ENCODE measurements around the gene PRIMPOL.
"Not testable (repeated sequence)": the region's sequence is repeated elsewhere in the genome, so short reads cannot be mapped to it uniquely, and the experiment has no call there.

Gene PRIMPOL, protein sequence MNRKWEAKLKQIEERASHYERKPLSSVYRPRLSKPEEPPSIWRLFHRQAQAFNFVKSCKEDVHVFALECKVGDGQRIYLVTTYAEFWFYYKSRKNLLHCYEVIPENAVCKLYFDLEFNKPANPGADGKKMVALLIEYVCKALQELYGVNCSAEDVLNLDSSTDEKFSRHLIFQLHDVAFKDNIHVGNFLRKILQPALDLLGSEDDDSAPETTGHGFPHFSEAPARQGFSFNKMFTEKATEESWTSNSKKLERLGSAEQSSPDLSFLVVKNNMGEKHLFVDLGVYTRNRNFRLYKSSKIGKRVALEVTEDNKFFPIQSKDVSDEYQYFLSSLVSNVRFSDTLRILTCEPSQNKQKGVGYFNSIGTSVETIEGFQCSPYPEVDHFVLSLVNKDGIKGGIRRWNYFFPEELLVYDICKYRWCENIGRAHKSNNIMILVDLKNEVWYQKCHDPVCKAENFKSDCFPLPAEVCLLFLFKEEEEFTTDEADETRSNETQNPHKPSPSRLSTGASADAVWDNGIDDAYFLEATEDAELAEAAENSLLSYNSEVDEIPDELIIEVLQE

GRCh38 chr4:184649026-184649970, at the start of gene PRIMPOL, which contains the start of gene CASP3:
PRIMPOL (plus strand) TSS chr4:184649738; CDS start chr4:184657141, 7,403 bp downstream.
CASP3 (minus strand) TSS chr4:184649447; CDS start chr4:184638453, 10,994 bp downstream.
- DNase-seq = peak; percentile 86

- not testable (repeated sequence) for DNase-seq
Measured at GRCh38 chr4:184600982-184601381, 48.6 kb upstream of the PRIMPOL start.

GRCh38 chr4:184602857-184603256, 46.7 kb upstream of the PRIMPOL start:
- DNase-seq = not testable (repeated sequence)

GRCh38 chr4:184607429-184607828, 42.1 kb upstream of the PRIMPOL start:
- not testable (repeated sequence) for DNase-seq

DNA sequence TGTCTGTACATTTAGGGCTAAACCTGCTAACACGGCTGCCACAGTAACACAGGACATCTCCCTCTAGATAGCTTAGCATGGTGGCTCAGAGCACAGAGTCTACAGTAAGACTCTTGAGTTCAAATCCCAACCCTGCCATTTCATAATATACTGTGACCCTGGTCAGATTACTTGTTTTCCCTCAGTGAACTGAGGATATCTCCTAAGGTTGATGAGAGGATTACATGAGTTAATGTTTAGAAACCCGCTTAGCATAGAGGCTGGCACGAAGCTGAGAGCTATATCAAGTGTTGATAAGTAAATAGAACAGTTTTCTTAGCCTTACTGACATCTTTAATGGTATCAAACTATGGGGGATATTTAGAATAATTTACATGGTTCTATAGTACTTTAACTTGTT, 37.5 kb upstream of the PRIMPOL start:
- DNase-seq = no peak

- no peak for DNase-seq
Measured at GRCh38 chr4:184613405-184613804, 36.1 kb upstream of the PRIMPOL start.

GRCh38 chr4:184614509-184614908, 35.0 kb upstream of the PRIMPOL start:
- DNase-seq = no peak

DNA sequence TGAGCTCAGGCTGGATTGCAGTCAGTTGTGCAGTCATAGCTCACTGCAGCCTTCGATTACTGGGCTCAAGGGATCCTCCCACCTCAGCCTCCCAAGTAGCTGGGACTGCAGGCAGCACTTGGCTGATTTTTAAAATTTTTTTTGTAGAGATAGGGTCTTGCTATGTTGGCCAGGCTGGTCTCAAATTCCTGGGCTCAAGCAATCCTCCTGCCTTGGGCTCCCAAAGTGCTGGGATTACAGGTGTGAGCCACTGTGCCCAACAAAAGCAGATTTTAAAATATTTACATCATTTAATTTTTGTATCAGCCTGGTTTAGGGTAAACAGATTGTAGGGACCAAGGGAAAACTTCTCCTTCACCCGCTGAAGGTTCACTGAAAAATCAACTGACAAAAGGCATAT, 33.4 kb upstream of the PRIMPOL start:
- not testable (repeated sequence) for DNase-seq

GRCh38 chr4:184616633-184617551, 32.6 kb upstream of the PRIMPOL start:
- no peak for DNase-seq

DNA sequence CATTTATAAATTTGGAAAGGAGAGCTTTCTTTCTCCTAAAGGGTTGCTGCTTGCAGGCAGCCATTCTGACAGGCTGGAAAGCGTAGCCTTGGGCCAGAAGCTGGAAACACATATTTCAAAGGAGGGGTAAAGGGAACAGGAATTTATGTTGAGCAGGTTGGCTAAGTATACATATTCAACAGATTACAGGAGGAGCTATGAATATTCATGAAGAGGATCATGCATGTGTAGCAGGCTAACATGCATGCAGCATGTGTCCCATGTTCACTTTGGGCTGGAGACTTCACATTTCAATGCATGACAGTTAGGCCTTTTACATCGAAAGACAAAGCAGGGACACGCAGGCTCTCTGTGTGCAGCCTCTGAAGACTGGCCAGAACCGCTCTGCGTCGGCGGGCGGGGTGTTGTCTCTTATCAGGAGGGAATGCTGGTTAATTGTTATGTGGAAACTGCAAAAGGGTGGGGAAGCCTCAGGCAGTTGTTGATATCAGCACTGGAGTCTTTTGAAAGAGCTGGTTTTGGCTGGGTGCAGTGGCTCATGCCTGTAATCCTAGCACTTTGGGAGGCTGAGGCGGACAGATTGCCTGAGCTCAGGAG, 31.8 kb upstream of the PRIMPOL start:
- DNase-seq = no peak

GRCh38 chr4:184620212-184620867, 29.2 kb upstream of the PRIMPOL start:
- DNase-seq = no peak

GRCh38 chr4:184621518-184621917, 28.0 kb upstream of the PRIMPOL start:
- no peak for DNase-seq

DNA sequence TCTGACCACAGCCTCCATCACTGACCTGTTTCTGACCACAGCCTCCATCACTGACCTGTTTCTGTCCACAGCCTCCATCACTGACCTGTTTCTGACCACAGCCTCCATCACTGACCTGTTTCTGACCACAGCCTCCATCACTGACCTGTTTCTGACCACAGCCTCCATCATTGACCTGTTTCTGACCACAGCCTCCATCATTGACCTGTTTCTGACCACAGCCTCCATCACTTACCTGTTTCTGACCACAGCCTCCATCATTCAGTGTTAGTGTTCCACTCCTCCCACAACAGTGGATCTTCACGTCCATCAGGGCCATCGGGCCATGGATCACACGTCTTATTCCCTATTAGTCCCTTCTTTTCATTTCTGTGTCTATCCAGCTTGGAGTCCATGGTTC, 25.0 kb upstream of the PRIMPOL start:
- not testable (repeated sequence) for DNase-seq

DNA sequence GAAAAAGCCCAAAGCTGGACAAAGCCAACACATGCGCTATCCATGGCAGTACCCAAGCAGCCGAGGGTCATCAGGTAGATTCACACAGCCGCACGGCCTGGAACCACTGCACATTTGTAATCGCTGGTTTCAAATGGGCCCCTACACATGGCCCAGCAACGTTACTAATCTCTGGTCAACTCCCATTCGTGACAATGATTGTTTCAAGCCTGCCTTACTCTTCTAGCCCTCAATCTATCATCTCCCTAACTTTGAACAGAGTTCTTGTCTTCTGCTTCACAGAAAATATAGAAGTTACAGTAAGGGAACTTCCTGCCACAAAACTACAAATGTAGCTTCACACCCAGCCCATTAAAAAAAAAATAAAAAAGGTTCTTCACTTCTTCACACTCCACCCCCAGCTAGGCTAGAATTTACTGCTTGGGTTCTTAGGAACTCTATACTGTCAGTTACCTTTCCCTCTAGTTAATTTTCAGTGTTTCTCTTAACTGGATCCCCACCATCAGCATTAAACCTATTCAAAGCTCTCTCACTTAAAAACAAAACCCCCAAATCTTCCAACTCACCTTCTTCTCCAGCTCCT, 24.5 kb upstream of the PRIMPOL start:
- no peak for DNase-seq

DNA sequence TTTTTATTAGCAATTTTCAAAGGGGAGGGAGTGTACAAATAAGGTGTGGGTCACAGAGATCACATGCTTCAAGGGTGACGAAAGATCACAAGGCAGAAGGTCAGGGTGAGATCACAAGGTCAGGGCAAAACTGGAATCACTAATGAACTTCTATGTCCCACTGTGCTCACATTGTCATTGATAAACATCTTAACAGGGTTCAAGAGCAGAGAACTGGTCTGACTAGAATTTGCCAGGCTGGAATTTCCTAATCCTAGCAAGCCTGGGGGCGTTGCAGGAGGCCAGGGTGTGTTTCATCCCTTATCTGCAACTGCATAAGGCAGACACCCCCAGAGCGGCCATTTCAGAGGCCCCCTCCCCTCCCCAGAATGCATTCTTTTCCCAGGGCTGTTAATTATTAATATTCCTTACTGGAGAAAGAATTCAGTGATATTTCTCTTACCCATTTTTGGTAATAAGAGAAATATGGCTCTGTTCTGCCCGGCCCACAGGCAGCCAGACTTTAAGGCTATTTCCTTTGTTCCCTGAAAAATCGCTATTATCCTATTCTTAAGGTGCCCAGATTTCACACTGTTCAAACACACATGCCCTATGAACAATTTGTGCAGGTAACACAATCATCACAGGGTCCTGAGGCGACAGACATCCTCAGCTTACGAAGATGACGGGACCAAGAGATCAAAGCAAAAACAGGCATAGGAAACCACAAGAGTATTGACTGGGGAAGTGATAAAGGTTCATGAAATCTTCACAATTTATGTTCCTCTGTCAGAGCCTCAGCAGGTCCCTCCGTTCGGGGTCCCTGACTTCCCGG, 23.5 kb upstream of the PRIMPOL start:
- not testable (repeated sequence) for DNase-seq

GRCh38 chr4:184628103-184628502, 21.4 kb upstream of the PRIMPOL start:
- no peak for DNase-seq

DNA sequence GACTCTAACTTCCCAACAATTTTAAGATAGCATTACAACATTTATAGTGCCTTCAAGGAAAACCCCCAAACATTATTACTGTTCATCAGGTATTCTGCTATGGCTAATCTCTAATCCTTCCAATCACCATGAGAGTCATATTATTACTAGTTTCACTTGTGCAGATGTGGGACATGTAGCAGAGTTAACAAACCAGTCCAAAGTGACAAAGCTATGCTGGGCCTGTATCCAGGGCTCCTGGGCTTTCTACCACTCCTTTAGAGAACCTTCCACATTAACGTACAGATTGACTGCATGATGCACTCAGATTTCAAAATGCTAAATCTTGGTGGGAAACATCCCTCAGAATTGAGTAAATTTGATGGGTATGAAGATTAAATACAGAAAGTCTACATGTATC, 16.7 kb upstream of the PRIMPOL start:
- DNase-seq = no peak

DNA sequence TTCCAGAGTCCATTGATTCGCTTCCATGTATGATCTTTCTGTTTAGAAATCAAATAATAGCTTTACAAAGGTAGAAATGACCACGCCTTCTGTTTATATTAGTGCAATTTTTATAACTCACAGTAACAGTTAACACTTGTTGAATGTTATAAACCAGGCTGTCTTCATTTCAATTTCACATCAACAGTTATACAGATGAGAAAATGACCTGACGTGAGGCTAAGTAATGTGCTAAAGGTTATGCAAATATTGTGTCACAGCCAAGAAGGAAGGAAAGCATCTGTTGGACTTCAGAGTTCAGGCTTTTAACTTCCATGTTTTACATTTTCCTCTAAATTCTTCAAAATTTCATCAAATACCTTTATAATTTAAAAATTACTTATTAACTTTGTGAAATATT, 14.2 kb upstream of the PRIMPOL start:
- DNase-seq = no peak

DNA sequence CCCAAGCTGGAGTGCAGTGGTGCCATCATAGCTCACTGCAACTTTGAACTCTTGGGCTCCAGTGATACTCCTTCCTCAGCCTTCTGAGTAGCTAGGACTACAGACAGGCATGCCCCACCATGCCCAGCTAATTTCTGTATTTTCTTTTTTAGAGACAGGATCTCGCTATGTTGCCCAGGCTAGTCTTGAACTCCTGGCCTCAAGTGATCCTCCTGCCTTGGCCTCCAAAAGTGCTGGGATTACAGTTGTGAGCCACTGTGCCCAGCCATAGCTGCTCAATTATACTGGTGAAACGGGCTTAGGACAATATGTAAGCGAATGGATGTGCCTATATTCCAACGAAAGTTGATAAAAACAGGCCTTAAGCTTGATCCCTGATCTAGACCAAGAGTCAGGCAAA, 13.4 kb upstream of the PRIMPOL start:
- DNase-seq = no peak

DNA sequence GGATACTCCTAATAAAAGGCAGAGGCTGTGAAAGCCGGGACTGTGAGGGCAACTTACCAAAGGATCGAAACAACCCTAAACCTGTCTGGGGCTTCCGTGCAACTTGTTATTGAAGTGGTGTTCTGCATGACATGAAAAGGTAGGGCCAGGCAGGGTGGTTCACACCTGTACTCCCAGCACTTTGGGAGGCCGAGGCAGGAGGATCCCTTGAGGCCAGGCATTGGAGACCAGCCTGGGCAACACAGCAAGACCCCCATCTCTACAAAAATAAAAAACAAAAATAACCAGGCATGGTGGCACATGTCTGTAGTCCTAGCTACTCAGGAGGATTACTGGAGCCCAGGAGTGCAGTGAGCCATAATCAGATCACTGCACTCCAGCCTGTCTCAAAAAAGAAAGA, 12.6 kb upstream of the PRIMPOL start:
- no peak for DNase-seq
